Colonic mucosa (tissue), 4 donors: Measurements from ENCODE around the gene TACR2. TPM values are rescaled to one million over a fixed set of nuclear protein-coding genes. Genes with fewer than 3 reads are reported as not detected.

Experiments used
- DNase-seq: peaks from one replicate; pipeline ENCODE4 v3.0.0-alpha.2; 2020
- H3K27ac ChIP-seq: fragments of 200-600 bp; one replicate; pipeline ENCODE4 v1.8.0; 2021
- H3K27me3 ChIP-seq: fragments of 200-600 bp; one replicate; pipeline ENCODE4 v1.8.0; 2021
- H3K36me3 ChIP-seq: fragments of 200-600 bp; one replicate; pipeline ENCODE4 v1.8.0; 2021
- H3K4me1 ChIP-seq: fragments of 200-600 bp; one replicate; pipeline ENCODE4 v1.8.0; 2021; ENCODE audit warnings: mild to moderate bottlenecking
- H3K4me3 ChIP-seq: fragments of 200-600 bp; one replicate; pipeline ENCODE4 v1.8.0; 2021
- H3K9ac ChIP-seq, 2 donors: one replicate each; pipeline ENCODE4 v1.7.0; 2013; ENCODE audit warnings: control low read depth in 2 of 2, low read depth in 2 of 2, low read length in 2 of 2
- H3K9me3 ChIP-seq: fragments of 200-600 bp; one replicate; pipeline ENCODE4 v1.8.0; 2021
- intact Hi-C: fragments of 100-400 bp; cut with DNase I; formaldehyde crosslinking; loops from one replicate; pipeline ENCODE4 v1.14.1; 2022
- total RNA-seq, 2 donors: library from RNA; stranded (reverse); fragmentation: NEBNext Ultra II Directional in 1 of 2; extraction: Animal tissue kit (Norgen Biotek cat#: 25700) in 1 of 2; gene quantifications; one replicate each; pipeline ENCODE4 v1.2.1, GENCODE V29; 2021
- TF ChIP-seq, protein P1 (sequence below): fragments of 200-600 bp; IDR thresholded peaks from one replicate; pipeline ENCODE4 v1.8.0; 2022; ENCODE audit warnings: antibody characterized with exemption, mild to moderate bottlenecking
- donor health status: healthy.
- donor health status: DM: no; HTN: no; CAD: no.
- donor health status: DM: no; HTN: no; CAD: no.

TACR2 gene
- total RNA-seq, 2 donors from 2014 or later = 0.22 to 18.8 TPM

DNA sequence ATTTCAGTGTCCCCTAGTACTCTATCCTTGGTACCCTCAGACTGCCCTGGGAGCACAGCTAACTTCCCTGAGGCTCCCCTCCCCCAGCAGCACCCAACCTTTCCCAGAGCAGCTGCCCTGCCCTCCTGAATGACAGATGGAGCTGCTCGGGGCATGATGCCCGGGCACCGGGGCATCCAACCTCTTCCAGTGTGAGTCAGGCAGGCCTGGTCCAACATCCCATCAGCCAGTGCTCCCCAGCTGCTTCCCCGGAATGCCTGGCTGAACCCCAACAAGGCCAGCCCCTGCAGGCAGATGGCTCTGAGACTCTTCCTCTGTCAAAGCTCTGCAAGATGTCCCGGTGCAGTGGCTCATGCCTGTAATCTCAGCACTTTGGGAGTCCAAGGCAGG lies 22.6 kb upstream of the TACR2 start:
- intact Hi-C loops = no loop called here
- H3K9ac ChIP-seq = peak overlapping the region in 1 of 2 donors; percentile 71

DNA sequence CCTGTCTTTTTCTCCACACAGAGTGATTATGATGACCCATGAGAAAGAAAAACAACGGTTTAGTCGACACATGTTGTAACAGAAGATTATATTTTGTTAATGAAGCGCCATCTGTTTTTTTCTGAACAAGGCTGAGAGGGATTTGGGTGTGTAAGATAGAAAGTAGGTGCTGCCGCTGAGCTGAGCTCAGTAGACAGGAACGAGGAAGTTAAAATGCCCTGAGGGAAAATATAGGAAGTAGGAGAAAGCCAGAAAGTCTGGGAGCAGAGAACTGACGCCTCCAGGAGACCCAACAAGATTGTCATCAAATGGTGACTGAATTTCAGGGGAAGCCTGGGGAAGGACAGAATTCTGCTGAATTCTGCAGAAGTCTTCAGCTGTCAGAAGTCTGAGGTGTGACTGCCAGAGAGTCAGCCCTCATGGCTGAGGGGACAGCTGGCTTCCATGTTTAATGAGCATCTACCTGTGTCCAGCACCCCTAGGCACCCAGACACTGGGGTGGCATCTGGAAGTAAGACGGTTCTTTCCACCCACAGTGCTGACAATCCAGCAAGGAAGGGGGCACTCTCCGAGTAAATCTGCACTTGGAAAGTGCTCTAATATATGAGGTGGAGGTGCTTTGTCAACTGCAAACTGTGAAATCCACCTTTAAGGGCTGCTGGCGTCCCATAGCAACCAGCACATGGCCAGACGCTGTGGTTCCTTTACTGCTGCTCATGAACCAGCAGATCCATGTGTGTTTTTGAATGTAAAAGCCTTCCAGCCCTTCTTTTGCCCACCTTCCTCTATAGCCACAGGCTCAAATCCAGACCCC lies 22.0 kb upstream of the TACR2 start:
- intact Hi-C loops = no loop called here

More for the DNA sequence above, 22.6 kb upstream of the TACR2 start:
- H3K4me3 ChIP-seq = no peak overlapping the region
- peaks cover 7% of the 10 kb centered on the region for H3K4me1 ChIP-seq
- no peaks in the 10 kb centered on the region for H3K9me3 ChIP-seq
- no peaks in the 10 kb centered on the region for H3K36me3 ChIP-seq
- H3K27me3 ChIP-seq = no peaks in the 10 kb centered on the region
- peak; percentile 80 for DNase-seq
- TF ChIP-seq, protein P1, sequence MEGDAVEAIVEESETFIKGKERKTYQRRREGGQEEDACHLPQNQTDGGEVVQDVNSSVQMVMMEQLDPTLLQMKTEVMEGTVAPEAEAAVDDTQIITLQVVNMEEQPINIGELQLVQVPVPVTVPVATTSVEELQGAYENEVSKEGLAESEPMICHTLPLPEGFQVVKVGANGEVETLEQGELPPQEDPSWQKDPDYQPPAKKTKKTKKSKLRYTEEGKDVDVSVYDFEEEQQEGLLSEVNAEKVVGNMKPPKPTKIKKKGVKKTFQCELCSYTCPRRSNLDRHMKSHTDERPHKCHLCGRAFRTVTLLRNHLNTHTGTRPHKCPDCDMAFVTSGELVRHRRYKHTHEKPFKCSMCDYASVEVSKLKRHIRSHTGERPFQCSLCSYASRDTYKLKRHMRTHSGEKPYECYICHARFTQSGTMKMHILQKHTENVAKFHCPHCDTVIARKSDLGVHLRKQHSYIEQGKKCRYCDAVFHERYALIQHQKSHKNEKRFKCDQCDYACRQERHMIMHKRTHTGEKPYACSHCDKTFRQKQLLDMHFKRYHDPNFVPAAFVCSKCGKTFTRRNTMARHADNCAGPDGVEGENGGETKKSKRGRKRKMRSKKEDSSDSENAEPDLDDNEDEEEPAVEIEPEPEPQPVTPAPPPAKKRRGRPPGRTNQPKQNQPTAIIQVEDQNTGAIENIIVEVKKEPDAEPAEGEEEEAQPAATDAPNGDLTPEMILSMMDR = no peak
- peak overlapping the region; percentile 89 for H3K27ac ChIP-seq

DNA sequence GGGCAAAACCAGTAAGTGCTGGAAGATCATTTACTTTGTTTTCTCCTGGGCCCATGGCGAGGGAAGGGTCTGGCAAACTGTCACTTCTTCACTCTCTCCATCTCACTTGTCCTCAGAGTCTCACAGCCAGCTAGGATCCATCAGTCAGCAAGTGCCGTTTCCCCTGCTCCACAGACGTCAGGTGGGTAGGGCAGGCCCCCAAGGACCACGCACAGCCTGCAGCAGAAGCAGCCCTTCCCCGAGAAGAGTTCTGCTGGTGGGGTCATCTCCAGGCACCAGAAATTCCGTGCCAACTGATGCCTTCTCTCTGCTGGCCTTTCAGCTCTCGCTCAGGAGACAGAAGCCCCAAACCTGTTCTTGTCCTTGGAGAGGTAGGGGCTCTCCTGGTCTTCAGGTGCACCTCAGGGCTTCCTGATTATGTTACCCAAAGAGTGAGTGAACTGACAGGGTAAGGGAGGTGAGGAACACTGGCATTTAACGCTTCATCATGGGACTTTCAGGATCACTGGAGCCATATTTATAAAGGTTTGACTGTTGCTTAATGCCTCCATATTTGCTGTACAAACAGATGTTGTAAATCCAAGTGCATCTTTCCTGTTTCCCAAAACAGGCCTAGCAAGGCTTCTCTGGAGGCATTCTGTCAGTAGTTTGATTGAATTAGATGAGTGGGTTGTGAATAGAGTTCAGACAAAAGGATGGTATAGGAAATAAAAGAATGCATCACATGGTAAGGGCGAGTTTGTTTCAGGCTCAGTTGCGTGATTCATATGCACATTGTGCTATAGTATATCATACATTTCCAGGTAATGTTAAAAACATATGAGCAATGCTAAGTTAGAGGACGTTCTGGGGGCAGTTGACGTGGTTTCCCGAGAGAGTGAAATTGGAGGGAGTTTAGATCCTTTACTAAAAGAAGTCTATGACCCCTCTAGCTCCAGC lies 20.9 kb upstream of the TACR2 start:
- H3K36me3 ChIP-seq = no peaks in the 10 kb centered on the region
- no peak for DNase-seq
- TF ChIP-seq, protein P1 = no peak
- H3K4me1 ChIP-seq = peaks cover 7% of the 10 kb centered on the region
- H3K27me3 ChIP-seq = no peaks in the 10 kb centered on the region
- no peaks in the 10 kb centered on the region for H3K9me3 ChIP-seq
- intact Hi-C loops = no loop called here
- peak overlapping the region; percentile 89 for H3K27ac ChIP-seq
- peak overlapping the region in 1 of 2 donors; percentile 71 for H3K9ac ChIP-seq
- H3K4me3 ChIP-seq = no peak overlapping the region

More for the DNA sequence above, 22.0 kb upstream of the TACR2 start:
- Histone ChIP-seq H3K9me3 (no peaks in the 10 kb centered on the region), H3K27me3 (no peaks in the 10 kb centered on the region), H3K4me1 (peaks cover 7% of the 10 kb centered on the region), H3K36me3 (no peaks in the 10 kb centered on the region), H3K4me3 (no peak overlapping the region), H3K27ac (peak overlapping the region; percentile 89), H3K9ac (peak overlapping the region in 1 of 2 donors; percentile 71)
- DNase-seq = no peak
- TF ChIP-seq, protein P1 = no peak

- DNase-seq = no peak
- Histone ChIP-seq H3K4me1 (peaks cover 7% of the 10 kb centered on the region), H3K36me3 (no peaks in the 10 kb centered on the region), H3K27me3 (no peaks in the 10 kb centered on the region), H3K4me3 (no peak overlapping the region), H3K9me3 (no peaks in the 10 kb centered on the region), H3K27ac (no peak overlapping the region), H3K9ac (no peak overlapping the region)
- TF ChIP-seq, protein P1 = no peak
- intact Hi-C loops = no loop called here
These were observed 19.3 kb upstream of the TACR2 start for GRCh38 chr10:69435966-69436520.

DNA sequence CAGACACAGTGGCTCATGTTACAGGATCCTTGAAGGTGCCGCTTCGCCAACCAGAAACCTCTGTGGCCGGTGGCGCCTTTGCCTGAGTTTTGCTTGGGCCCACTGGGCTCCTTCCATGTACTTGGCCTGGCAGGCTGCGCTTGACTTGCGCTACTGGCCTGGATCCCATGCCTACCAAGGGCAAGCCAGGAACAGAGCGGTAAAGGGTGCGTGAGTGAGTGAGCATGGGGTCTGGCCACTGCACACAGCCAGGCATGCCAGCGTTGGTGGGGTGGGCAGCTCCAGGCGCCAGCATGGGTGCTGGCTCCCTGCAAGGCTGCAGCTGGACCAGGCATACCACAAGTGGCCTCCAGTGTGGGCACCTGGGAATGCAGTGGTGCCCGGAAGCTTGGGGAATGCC lies 18.2 kb upstream of the TACR2 start:
- DNase-seq = no peak
- Histone ChIP-seq H3K9me3 (no peaks in the 10 kb centered on the region), H3K4me1 (peaks cover 7% of the 10 kb centered on the region), H3K9ac (no peak overlapping the region), H3K27me3 (no peaks in the 10 kb centered on the region), H3K4me3 (no peak overlapping the region), H3K27ac (no peak overlapping the region), H3K36me3 (no peaks in the 10 kb centered on the region)
- TF ChIP-seq, protein P1 = no peak
- intact Hi-C loops = no loop called here
